Measurements from ENCODE around the gene GABRD. TPM values are rescaled to one million over a fixed set of nuclear protein-coding genes. Genes with fewer than 3 reads are reported as not detected.

GABRD gene
- total RNA-seq, 6 experiments from 2014 or later, result 0.55 TPM; not detected in 5

DNA sequence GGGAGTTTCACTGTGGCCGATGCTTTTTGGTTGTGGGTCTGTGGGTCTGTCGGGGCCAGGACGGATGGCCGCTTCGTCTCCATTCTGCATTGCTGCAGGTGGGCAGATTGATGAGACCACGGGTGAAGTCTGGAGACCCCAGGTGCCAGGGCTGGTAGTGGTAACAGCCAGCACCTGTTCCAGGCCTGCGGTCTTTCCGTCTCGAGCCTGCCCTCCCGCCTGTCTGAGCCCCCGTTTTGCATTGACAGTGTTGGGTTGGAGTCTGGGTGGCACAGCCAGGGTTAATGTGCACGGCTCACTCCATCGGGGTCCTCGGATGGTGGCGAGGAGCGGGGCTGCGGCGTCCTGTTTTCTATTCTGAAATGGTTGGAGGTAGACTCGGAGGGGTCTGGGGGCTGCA lies 55.3 kb downstream of the GABRD start:
- H3K36me3 ChIP-seq, result peaks cover 0 to 2% (median 0%) of the 10 kb centered on the region in 4 donors
- H3K9me3 ChIP-seq, result peaks cover 0 to 9% (median 2%) of the 10 kb centered on the region in 4 donors
- no peaks in the 10 kb centered on the region for H3K27me3 ChIP-seq
- 91% methylated on average over 12 of the region's 19 CpGs for WGBS (ENCODE audit: insufficient coverage, low coverage, low lambda C conversion rate, missing lambda C conversion rate)
- intact Hi-C loops (cut with DNase I), result no loop called here
- no peak for ATAC-seq
- TF ChIP-seq, protein P1, sequence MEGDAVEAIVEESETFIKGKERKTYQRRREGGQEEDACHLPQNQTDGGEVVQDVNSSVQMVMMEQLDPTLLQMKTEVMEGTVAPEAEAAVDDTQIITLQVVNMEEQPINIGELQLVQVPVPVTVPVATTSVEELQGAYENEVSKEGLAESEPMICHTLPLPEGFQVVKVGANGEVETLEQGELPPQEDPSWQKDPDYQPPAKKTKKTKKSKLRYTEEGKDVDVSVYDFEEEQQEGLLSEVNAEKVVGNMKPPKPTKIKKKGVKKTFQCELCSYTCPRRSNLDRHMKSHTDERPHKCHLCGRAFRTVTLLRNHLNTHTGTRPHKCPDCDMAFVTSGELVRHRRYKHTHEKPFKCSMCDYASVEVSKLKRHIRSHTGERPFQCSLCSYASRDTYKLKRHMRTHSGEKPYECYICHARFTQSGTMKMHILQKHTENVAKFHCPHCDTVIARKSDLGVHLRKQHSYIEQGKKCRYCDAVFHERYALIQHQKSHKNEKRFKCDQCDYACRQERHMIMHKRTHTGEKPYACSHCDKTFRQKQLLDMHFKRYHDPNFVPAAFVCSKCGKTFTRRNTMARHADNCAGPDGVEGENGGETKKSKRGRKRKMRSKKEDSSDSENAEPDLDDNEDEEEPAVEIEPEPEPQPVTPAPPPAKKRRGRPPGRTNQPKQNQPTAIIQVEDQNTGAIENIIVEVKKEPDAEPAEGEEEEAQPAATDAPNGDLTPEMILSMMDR (IDR thresholded peaks at IDR 0.05), result no peak
- no peak for TF ChIP-seq POLR2A (IDR thresholded peaks at IDR 0.05)
- no peaks in the 10 kb centered on the region for H3K4me1 ChIP-seq
- H3K4me3 ChIP-seq, result no peak overlapping the region
- no peak overlapping the region for H3K27ac ChIP-seq
- no peak for DNase-seq

DNA sequence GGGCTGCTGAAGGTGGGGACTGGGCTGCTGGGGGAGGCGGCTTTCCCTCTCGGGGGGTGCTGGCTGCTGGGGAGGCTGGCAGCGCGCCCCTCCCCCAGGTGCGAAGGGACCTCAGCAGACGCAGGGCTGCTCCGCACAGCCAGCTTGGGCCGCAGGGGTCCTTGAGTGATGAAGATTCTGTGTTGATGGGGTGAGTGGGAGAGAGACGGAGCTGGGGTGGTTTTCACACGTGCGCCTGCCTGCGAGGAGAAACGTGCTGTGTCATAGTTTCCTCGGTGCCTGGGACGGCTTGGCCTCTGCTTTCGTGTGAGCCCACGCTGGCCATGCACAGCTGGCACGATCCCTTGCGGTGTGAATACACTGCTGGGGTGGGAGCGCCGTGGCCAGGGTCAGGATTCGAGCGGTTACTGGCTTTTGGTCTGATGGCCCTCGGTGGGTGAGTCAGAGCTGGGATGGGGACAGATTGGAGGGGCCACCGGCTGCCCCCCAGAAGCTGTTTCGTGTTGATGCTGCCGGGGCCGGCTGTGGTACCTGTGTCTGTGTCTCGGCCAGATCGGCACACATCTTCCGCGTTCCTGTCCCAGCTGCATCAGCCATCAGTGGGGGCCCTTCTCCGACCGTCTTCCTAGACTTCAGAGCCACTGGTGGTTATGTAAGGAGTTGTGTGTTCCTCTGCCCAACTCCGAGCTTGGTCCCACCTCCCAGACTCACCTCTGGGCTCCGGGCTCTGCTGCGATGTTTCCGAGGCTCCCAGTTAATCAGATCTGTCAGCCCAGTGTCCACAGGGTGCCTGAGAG lies 56.0 kb downstream of the GABRD start:
- no peak for ATAC-seq

DNA sequence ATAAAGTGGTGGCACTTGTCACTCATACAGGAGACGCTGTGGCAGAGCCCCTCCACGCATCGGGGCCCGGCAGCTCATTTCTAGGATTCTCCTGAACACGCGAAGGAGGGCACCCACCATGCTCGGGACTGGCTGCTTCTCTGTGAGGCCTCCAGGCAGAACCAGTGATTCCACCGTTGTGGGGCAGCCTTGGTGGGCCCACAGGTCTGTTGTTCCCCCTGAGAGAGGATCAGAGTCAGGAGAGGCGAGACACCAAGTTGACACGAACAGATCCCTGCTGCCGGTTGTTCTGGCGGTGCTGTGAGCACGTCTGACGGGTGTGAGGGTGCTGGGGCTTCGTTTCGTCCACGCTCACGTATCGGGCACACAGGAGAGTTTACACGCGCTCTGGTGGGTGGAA lies 57.7 kb downstream of the GABRD start:
- Histone ChIP-seq H3K9me3 (peaks cover 0 to 9% (median 2%) of the 10 kb centered on the region in 4 donors), H3K4me3 (no peak overlapping the region), H3K36me3 (peaks cover 0 to 2% (median 0%) of the 10 kb centered on the region in 4 donors), H3K27ac (no peak overlapping the region), H3K27me3 (no peaks in the 10 kb centered on the region), H3K4me1 (no peaks in the 10 kb centered on the region)
- WGBS (ENCODE audit: insufficient coverage, low coverage, low lambda C conversion rate, missing lambda C conversion rate), result 97% methylated on average over 14 of the region's 21 CpGs
- intact Hi-C loops (cut with DNase I), result no loop called here
- DNase-seq (no peak), ATAC-seq (no peak)
- TF ChIP-seq POLR2A (IDR thresholded peaks at IDR 0.05), result no peak
- TF ChIP-seq, protein P1 (IDR thresholded peaks at IDR 0.05), result no peak

More for the DNA sequence above, 56.0 kb downstream of the GABRD start:
- no peak overlapping the region for H3K27ac ChIP-seq
- TF ChIP-seq, protein P1 (IDR thresholded peaks at IDR 0.05), result no peak
- TF ChIP-seq POLR2A (IDR thresholded peaks at IDR 0.05), result no peak
- H3K36me3 ChIP-seq, result peaks cover 0 to 2% (median 0%) of the 10 kb centered on the region in 4 donors
- no peak for DNase-seq
- peaks cover 0 to 9% (median 2%) of the 10 kb centered on the region in 4 donors for H3K9me3 ChIP-seq
- intact Hi-C loops (cut with DNase I), result no loop called here
- WGBS (ENCODE audit: insufficient coverage, low coverage, low lambda C conversion rate, missing lambda C conversion rate), result 96% methylated on average over 5 of the region's 38 CpGs
- no peaks in the 10 kb centered on the region for H3K27me3 ChIP-seq
- no peaks in the 10 kb centered on the region for H3K4me1 ChIP-seq
- no peak overlapping the region for H3K4me3 ChIP-seq

DNA sequence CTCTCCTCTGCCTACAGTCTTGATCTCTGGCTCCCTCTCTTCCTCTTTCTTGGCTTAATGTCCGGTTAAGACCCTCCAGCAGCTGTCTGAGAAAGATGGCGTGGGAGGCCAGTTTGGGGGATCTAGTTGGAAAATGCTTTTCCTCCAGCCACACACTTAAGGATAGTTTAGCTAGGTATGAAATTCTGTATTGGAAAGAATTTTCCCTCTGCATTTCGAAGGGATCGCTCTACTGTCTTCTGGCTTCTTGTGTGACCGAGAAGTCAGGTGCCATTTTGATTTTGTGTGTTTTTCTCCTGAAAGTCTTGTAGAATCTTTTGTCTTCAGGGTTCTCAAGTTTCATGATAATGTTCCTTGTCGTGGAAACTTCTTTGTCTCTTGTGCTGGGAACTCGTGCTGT lies 59.0 kb downstream of the GABRD start:
- peaks cover 0 to 9% (median 2%) of the 10 kb centered on the region in 4 donors for H3K9me3 ChIP-seq
- intact Hi-C loops (cut with DNase I), result no loop called here
- no peaks in the 10 kb centered on the region for H3K4me1 ChIP-seq
- DNase-seq, result no peak
- TF ChIP-seq, protein P1 (IDR thresholded peaks at IDR 0.05), result no peak
- no peak for TF ChIP-seq POLR2A (IDR thresholded peaks at IDR 0.05)
- no peak overlapping the region for H3K4me3 ChIP-seq
- H3K27ac ChIP-seq, result no peak overlapping the region
- no peak for ATAC-seq
- 100% methylated on average over 6 of the region's 7 CpGs for WGBS (ENCODE audit: insufficient coverage, low coverage, low lambda C conversion rate, missing lambda C conversion rate)
- H3K27me3 ChIP-seq, result no peaks in the 10 kb centered on the region
- H3K36me3 ChIP-seq, result peaks cover 0 to 2% (median 0%) of the 10 kb centered on the region in 4 donors

Data from right lobe of liver (tissue), 6 donors.